Right lobe of liver (tissue), 4 donors: ENCODE data around the gene CLEC16A.

Experiments
- POLR2A ChIP-seq: fragments of 450-650 bp; IDR thresholded peaks from one replicate; pipeline ENCODE4 v1.6.1; 2017; ENCODE audit warnings: antibody characterized with exemption, mild to moderate bottlenecking
- TF ChIP-seq, protein P1 (sequence below), 4 donors: fragments of 200-600 bp in 3 of 4; fragments of 450-650 bp in 1 of 4; IDR thresholded peaks; one replicate each; pipeline versions ENCODE4 v1.5.1 to v1.8.0; 2016 to 2022; ENCODE audit warnings: antibody characterized with exemption in 4 of 4, mild to moderate bottlenecking in 2 of 4
- donor health status: DM: no; HTN: no; CAD: no.
- donor health status: DM: no; HTN: no; CAD: no.
- donor health status: DM: no; HTN: yes; CAD: no.

- TF ChIP-seq, protein P1, sequence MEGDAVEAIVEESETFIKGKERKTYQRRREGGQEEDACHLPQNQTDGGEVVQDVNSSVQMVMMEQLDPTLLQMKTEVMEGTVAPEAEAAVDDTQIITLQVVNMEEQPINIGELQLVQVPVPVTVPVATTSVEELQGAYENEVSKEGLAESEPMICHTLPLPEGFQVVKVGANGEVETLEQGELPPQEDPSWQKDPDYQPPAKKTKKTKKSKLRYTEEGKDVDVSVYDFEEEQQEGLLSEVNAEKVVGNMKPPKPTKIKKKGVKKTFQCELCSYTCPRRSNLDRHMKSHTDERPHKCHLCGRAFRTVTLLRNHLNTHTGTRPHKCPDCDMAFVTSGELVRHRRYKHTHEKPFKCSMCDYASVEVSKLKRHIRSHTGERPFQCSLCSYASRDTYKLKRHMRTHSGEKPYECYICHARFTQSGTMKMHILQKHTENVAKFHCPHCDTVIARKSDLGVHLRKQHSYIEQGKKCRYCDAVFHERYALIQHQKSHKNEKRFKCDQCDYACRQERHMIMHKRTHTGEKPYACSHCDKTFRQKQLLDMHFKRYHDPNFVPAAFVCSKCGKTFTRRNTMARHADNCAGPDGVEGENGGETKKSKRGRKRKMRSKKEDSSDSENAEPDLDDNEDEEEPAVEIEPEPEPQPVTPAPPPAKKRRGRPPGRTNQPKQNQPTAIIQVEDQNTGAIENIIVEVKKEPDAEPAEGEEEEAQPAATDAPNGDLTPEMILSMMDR (IDR thresholded peaks at IDR 0.05) = no peak
- TF ChIP-seq POLR2A = no peak
Observed at GRCh38 chr16:10950393-10950792, 6.0 kb downstream of the CLEC16A start.
